Mesothelial cell of epicardium (in vitro differentiated cells): ENCODE data around the gene THTPA. TPM values are rescaled to one million over a fixed set of nuclear protein-coding genes. Genes with fewer than 3 reads are reported as not detected.

ENCODE experiments used
- DNase-seq, 2 experiments: peaks; one replicate each; pipeline ENCODE4 v3.0.0; 2021; ENCODE audit warnings: low spot score in 2 of 2; ENCODE audit not compliant: unreplicated experiment in 2 of 2
- H3K27ac Mint-ChIP-seq: 2 replicates; pipeline ENCODE4 v1.8.0; 2021; ENCODE audit warnings: mixed read lengths
- H3K27me3 Mint-ChIP-seq: 2 replicates; pipeline ENCODE4 v1.8.0; 2021; ENCODE audit warnings: low read depth, mixed read lengths
- H3K36me3 Mint-ChIP-seq: 2 replicates; pipeline ENCODE4 v1.8.0; 2021; ENCODE audit warnings: mixed read lengths
- H3K4me1 Mint-ChIP-seq: 2 replicates; pipeline ENCODE4 v1.8.0; 2021; ENCODE audit warnings: mixed read lengths
- H3K4me3 Mint-ChIP-seq: 2 replicates; pipeline ENCODE4 v1.8.0; 2021; ENCODE audit warnings: mild to moderate bottlenecking, moderate library complexity, mixed read lengths
- H3K9me3 Mint-ChIP-seq: 2 replicates; pipeline ENCODE4 v1.8.0; 2021; ENCODE audit warnings: mixed read lengths
- CTCF ChIP-seq: fragments of 200-600 bp; sonication (generic); IDR thresholded peaks from one replicate; pipeline ENCODE4 v1.5.0; 2021; ENCODE audit warnings: antibody characterized with exemption; ENCODE audit not compliant: unreplicated experiment
- total RNA-seq: library from RNA; stranded (reverse); gene quantifications from 3 replicates; pipeline ENCODE4 v1.2.1, GENCODE V29; 2021

Gene THTPA
- total RNA-seq, 1 donor from 2014 or later: 15.2 TPM

- Mint-ChIP-seq H3K27ac (no peak overlapping the region), H3K4me1 (no peaks in the 10 kb centered on the region), H3K36me3 (no peaks in the 10 kb centered on the region), H3K9me3 (peaks cover 17% of the 10 kb centered on the region), H3K27me3 (peaks cover 2% of the 10 kb centered on the region), H3K4me3 (no peak overlapping the region)
- TF ChIP-seq CTCF: no peak
- no peak for DNase-seq
These were observed 45.4 kb downstream of the THTPA start for GRCh38 chr14:23601424-23601823.

DNA sequence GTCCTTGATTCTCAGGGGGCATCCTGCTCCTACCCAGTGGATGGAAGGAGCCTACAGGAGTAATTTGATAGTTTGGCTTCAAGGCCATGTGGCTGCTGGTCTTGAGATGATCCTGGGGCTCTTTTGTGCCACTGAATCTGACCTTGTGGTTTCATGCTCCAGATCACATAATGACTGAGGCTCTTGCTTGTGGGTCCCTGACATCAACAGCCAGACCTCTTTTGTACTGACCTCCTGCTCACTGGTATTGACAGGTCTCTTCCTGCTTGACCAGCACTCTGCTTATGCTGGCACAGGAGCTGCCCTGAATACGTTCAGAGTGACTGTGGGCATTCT, 45.7 kb downstream of the THTPA start:
- Mint-ChIP-seq H3K27ac (no peak overlapping the region), H3K4me3 (no peak overlapping the region), H3K4me1 (no peaks in the 10 kb centered on the region), H3K9me3 (peaks cover 20% of the 10 kb centered on the region), H3K36me3 (no peaks in the 10 kb centered on the region), H3K27me3 (peaks cover 2% of the 10 kb centered on the region)
- no peak for TF ChIP-seq CTCF
- no peak for DNase-seq

GRCh38 chr14:23602181-23603095, 46.4 kb downstream of the THTPA start:
- no peak overlapping the region for H3K4me3 Mint-ChIP-seq
- H3K4me1 Mint-ChIP-seq: no peaks in the 10 kb centered on the region
- H3K27ac Mint-ChIP-seq: no peak overlapping the region
- no peak for TF ChIP-seq CTCF
- peaks cover 23% of the 10 kb centered on the region for H3K9me3 Mint-ChIP-seq
- no peak for DNase-seq
- H3K36me3 Mint-ChIP-seq: no peaks in the 10 kb centered on the region
- H3K27me3 Mint-ChIP-seq: peaks cover 6% of the 10 kb centered on the region

- Mint-ChIP-seq H3K27ac (no peak overlapping the region), H3K36me3 (no peaks in the 10 kb centered on the region), H3K9me3 (peaks cover 23% of the 10 kb centered on the region), H3K4me3 (no peak overlapping the region), H3K27me3 (peaks cover 8% of the 10 kb centered on the region), H3K4me1 (no peaks in the 10 kb centered on the region)
- no peak for TF ChIP-seq CTCF
- no peak for DNase-seq
These were observed 47.0 kb downstream of the THTPA start for GRCh38 chr14:23603103-23603502.

- Mint-ChIP-seq H3K9me3 (peaks cover 28% of the 10 kb centered on the region), H3K27me3 (peaks cover 8% of the 10 kb centered on the region), H3K4me1 (no peaks in the 10 kb centered on the region), H3K36me3 (no peaks in the 10 kb centered on the region), H3K27ac (no peak overlapping the region), H3K4me3 (no peak overlapping the region)
- no peak for TF ChIP-seq CTCF
- no peak for DNase-seq
These were observed 48.1 kb downstream of the THTPA start for GRCh38 chr14:23604148-23604547.
